Immature natural killer cell (primary cell): ENCODE results near the gene DLGAP3. TPM values are rescaled to one million over a fixed set of nuclear protein-coding genes. Genes with fewer than 3 reads are reported as not detected.
A peak's percentile ranks its signal among the peaks of the same experiment; 100 is the strongest.
"Not testable (repeated sequence)": the region's sequence is repeated elsewhere in the genome, so short reads cannot be mapped to it uniquely, and the experiment has no call there.

Source experiments
- DNase-seq, 3 donors: peaks; one replicate each; pipeline ENCODE4 v3.0.0; 2022; ENCODE audit warnings: mixed read lengths in 1 of 3
- H3K27ac Mint-ChIP-seq, 6 donors: one replicate each; pipeline ENCODE4 v1.8.0; 2020; ENCODE audit warnings: mixed read lengths in 6 of 6, mild to moderate bottlenecking in 5 of 6, inconsistent platforms in 4 of 6, moderate library complexity in 3 of 6
- H3K27me3 Mint-ChIP-seq, 3 donors: one replicate each; pipeline ENCODE4 v1.8.0; 2020 to 2021; ENCODE audit warnings: low read depth in 3 of 3, mild to moderate bottlenecking in 3 of 3, mixed read lengths in 3 of 3, moderate library complexity in 3 of 3, inconsistent platforms in 1 of 3
- H3K36me3 Mint-ChIP-seq, 3 donors: one replicate each; pipeline ENCODE4 v1.8.0; 2020; ENCODE audit warnings: mixed read lengths in 3 of 3, inconsistent platforms in 2 of 3, mild to moderate bottlenecking in 2 of 3
- H3K4me1 Mint-ChIP-seq, 2 donors: one replicate each; pipeline ENCODE4 v1.8.0; 2020; ENCODE audit warnings: inconsistent platforms in 2 of 2, mild to moderate bottlenecking in 2 of 2, mixed read lengths in 2 of 2, moderate library complexity in 1 of 2
- H3K4me3 Mint-ChIP-seq, 5 donors: one replicate each; pipeline ENCODE4 v1.8.0; 2020; ENCODE audit warnings: mild to moderate bottlenecking in 5 of 5, mixed read lengths in 5 of 5, inconsistent platforms in 3 of 5, moderate library complexity in 3 of 5
- H3K9me3 Mint-ChIP-seq, 6 donors: one replicate each; pipeline ENCODE4 v1.8.0; 2020; ENCODE audit warnings: mild to moderate bottlenecking in 6 of 6, mixed read lengths in 6 of 6, inconsistent platforms in 4 of 6, moderate library complexity in 3 of 6
- polyA plus RNA-seq, 3 donors: library from polyadenylated mRNA; unstranded; fragments of 300-500 nt; fragmentation: Illumina TruSeq; gene quantifications; one replicate each; pipeline ENCODE4 v1.2.3, GENCODE V29; 2021

The DLGAP3 gene
- polyA plus RNA-seq, 3 donors from 2014 or later: 0.10 TPM; not detected in 2

DNA sequence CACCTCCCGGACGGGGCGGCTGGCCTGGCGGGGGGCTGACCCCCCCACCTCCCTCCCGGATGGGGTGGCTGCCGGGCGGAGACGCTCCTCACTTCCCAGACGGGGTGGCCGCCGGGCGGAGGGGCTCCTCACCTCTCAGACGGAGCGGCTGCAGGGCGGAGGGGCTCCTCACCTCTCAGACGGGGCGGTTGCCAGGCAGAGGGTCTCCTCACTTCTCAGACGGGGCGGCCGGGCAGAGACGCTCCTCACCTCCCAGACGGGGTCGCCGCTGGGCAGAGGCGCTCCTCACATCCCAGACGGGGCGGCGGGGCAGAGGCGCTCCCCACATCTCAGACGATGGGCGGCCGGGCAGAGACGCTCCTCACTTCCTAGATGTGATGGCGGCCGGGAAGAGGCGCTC is 38.2 kb upstream of the DLGAP3 start:
- H3K27ac Mint-ChIP-seq, H3K27me3 Mint-ChIP-seq, H3K4me3 Mint-ChIP-seq, H3K36me3 Mint-ChIP-seq, H3K9me3 Mint-ChIP-seq, DNase-seq: not testable (repeated sequence)
- H3K4me1 Mint-ChIP-seq: peaks cover 21 to 26% of the 10 kb centered on the region in 2 donors

DNA sequence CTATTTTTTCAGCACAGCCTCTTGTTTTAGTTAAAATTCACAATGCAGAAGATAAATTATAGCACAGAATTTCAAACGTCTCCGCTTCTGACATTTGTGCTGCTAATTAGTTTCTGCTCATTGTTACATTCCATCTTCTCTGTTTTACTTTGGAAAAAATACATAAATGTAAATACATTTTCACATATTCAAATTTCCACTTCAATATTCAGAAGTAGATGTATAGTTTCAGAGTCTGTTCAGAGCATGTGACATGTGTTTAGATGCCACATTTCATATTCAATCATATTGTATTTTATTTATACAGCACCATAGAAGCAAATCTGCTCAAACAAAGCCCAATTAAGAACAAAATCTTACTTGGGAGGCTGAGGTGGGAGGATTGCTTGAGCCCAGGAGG is 36.1 kb upstream of the DLGAP3 start:
- H3K9me3 Mint-ChIP-seq: no peaks in the 10 kb centered on the region
- H3K36me3 Mint-ChIP-seq: no peaks in the 10 kb centered on the region
- no peak overlapping the region for H3K4me3 Mint-ChIP-seq
- no peak for DNase-seq
- H3K27ac Mint-ChIP-seq: no peak overlapping the region
- peaks cover 2 to 6% (median 4%) of the 10 kb centered on the region in 3 donors for H3K27me3 Mint-ChIP-seq
- peaks cover 21% of the 10 kb centered on the region in 2 donors for H3K4me1 Mint-ChIP-seq

DNA sequence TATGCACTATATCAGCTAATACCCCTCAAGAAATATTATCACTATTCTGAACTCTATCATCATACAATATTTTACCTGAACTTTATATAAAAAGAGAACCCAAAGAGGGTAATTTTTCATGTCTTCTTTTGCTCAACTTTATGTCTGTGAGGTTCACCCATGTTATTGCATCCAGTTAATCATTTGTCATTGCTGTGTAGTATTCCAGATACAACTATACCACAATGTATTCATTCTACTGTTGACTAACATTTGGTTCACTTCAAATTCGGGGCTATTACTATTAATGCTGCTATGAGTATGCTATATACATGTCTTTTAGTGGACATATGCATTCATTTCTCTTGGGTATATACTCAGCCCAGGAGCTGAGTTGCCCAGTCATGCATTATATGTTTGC is 21.0 kb upstream of the DLGAP3 start:
- no peaks in the 10 kb centered on the region for H3K4me1 Mint-ChIP-seq
- H3K36me3 Mint-ChIP-seq: peaks cover 0 to 9% (median 9%) of the 10 kb centered on the region in 3 donors
- peaks cover 0 to 3% (median 0%) of the 10 kb centered on the region in 6 donors for H3K9me3 Mint-ChIP-seq
- no peak overlapping the region for H3K27ac Mint-ChIP-seq
- H3K4me3 Mint-ChIP-seq: no peak overlapping the region
- DNase-seq: no peak
- peaks cover 4 to 8% (median 8%) of the 10 kb centered on the region in 3 donors for H3K27me3 Mint-ChIP-seq

DNA sequence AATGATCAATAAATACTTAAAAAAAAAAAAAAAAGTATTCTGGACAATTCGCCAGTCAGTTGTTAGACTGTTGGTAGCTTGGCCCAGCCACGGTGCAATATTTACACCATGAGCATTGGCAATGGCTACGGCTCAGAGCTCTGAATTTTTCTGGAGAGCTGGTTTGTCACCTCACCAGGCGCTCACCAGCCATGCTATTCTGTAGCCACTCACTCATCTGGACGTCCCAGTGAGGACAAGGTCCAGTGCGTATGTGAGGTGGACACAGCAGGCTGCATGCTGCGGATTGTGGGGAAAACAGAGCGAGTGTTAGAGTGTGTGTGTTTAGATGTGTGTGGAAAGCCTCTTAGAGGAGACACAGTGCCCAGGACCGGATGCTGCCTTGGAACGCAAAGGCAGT is 19.3 kb upstream of the DLGAP3 start:
- not testable (repeated sequence) for H3K36me3 Mint-ChIP-seq, H3K4me1 Mint-ChIP-seq, H3K27ac Mint-ChIP-seq, DNase-seq, H3K4me3 Mint-ChIP-seq, H3K9me3 Mint-ChIP-seq
- H3K27me3 Mint-ChIP-seq: peaks cover 4 to 11% (median 8%) of the 10 kb centered on the region in 3 donors

DNA sequence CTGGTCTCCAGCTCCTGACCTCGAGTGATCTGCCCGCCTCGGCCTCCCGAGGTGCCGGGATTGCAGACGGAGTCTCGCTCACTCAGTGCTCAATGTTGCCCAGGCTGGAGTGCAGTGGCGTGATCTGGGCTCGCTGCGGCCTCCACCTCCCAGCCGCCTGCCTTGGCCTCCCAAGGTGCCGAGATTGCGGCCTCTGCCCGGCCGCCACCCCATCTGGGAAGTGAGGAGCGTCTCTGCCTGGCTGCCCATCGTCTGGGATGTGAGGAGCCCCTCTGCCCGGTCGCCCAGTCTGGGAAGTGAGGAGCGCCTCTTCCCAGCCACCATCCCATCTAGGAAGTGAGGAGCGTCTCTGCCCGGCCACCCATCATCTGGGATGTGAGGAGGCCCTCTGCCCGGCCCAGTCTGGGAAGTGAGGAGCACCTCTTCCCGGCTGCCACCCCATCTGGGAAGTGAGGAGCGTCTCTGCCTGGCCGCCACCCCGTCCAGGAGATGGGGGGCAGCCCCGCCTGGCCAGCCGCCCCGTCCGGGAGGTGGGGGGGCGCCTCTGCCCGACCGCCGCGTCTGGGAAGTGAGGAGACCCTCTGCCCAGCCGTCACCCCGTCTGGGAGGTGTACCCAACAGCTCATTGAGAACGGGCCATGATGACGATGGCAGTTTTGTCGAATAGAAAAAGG is 18.3 kb upstream of the DLGAP3 start:
- DNase-seq, H3K36me3 Mint-ChIP-seq, H3K27ac Mint-ChIP-seq, H3K9me3 Mint-ChIP-seq, H3K4me3 Mint-ChIP-seq, H3K4me1 Mint-ChIP-seq: not testable (repeated sequence)
- peaks cover 2 to 10% (median 7%) of the 10 kb centered on the region in 3 donors for H3K27me3 Mint-ChIP-seq

DNA sequence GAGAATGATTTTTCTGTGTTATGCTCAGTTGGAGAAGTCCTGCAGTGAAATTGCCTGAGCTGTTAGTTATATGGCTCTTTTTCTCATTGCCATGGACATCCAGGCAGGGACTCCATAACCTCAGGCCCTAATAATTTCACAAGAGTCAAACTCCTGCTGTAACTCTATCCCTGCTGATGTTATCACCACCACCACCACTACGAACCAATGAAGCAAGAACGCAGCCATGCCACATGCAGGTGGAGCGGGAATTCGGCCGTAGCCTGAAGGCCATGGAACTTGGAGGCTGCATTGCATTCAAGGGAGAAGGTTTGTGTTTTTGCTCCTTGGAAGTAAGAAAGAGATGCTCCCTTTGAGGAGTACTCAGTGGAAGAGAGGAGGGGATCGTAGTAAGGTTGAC is 16.8 kb upstream of the DLGAP3 start:
- DNase-seq: no peak
- peaks cover 0 to 4% (median 4%) of the 10 kb centered on the region in 3 donors for H3K36me3 Mint-ChIP-seq
- no peak overlapping the region for H3K27ac Mint-ChIP-seq
- no peak overlapping the region for H3K4me3 Mint-ChIP-seq
- peaks cover 2 to 7% (median 4%) of the 10 kb centered on the region in 3 donors for H3K27me3 Mint-ChIP-seq
- H3K9me3 Mint-ChIP-seq: no peaks in the 10 kb centered on the region
- no peaks in the 10 kb centered on the region for H3K4me1 Mint-ChIP-seq

DNA sequence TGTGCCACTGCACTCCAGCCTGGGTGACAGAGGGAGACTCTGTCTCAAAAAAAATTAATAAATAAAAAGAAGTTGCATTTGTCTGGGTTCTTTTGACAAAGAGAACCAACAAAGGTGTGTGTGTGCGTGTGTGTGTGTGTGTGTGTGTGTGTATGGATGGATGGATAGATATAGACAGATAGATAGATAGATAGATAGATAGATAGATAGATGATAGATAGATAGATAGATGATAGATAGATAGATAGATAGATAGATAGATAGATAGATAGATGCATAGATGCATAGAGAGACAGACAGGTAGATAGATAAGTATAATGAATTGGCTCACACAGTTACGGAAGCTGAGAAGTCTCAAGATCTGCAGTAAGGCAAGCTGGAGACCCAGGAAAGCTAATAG is 12.3 kb upstream of the DLGAP3 start:
- H3K4me1 Mint-ChIP-seq, H3K4me3 Mint-ChIP-seq, H3K27ac Mint-ChIP-seq, H3K36me3 Mint-ChIP-seq, DNase-seq, H3K9me3 Mint-ChIP-seq: not testable (repeated sequence)
- H3K27me3 Mint-ChIP-seq: peaks cover 3 to 12% (median 8%) of the 10 kb centered on the region in 3 donors

DNA sequence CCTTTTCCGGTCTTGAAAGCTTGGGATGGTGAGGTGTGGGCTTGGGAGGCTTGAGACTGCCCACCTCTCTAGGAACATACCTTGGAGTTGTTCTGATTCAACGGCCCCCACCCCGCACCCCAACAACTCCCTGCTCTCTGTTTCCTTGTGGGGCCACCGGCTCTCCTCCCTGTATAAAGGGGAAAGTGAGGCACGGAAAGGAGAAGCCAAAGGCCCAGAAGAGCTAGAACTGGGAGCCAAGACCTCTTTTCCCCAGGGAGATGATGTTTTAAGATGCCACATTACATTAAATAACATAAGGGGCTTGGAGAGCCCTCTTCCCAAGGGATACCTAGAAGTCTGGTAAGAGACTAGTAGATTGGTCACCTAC is 1.2 kb upstream of the DLGAP3 start:
- H3K27me3 Mint-ChIP-seq: peaks cover 8 to 31% (median 15%) of the 10 kb centered on the region in 3 donors
- H3K4me1 Mint-ChIP-seq: peaks cover 13% of the 10 kb centered on the region in 2 donors
- DNase-seq: no peak
- no peak overlapping the region for H3K27ac Mint-ChIP-seq
- peak overlapping the region; percentile 38 to 70 (median 53) for H3K4me3 Mint-ChIP-seq
- H3K36me3 Mint-ChIP-seq: peaks cover 0 to 4% (median 3%) of the 10 kb centered on the region in 3 donors
- peaks cover 0 to 4% (median 0%) of the 10 kb centered on the region in 6 donors for H3K9me3 Mint-ChIP-seq

DNA sequence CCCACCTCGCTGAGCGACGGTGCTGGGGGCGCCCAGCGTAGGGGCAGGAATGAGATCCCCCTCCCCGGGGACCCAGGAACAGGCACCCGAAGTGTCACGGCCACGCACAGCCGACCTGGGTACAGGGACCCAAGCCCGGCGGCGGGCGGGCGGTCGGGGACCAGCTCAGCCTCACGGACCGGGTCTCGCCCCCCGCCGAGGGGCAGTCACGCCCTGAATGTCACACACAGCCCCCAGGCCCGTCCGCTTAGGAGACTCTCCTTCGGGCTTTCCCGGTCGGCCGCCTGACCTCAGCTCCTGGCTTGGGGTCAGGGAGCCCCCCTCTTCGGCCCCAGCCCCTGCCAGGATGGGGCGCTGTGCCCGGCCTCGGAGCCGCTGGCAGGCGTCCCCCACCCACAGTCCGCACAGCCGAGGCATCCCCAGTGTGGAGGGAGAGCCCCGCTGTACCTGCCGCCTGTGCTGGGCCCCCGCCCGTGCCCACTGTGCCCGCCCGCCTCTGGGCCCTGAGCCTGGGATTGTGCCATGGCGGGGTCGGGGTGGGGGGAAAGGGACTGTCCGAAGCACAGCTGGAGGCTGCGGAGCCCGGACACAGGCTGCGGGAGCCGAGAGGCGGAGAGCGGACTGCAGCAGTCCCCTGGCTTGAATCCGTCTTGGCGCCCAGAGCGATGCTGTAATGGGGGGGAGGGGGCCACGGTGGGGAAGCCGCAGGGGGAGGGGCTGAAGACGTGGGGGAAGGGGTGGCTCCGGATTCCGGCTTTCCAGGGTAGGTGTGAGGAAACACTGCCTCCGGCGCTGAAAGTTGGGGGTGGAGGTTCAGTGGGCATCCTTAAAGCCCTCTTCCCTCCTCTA is 627 bp upstream of the DLGAP3 start:
- DNase-seq: no peak
- Mint-ChIP-seq H3K27ac (no peak overlapping the region), H3K27me3 (peaks cover 11 to 32% (median 16%) of the 10 kb centered on the region in 3 donors), H3K9me3 (peaks cover 0 to 2% (median 0%) of the 10 kb centered on the region in 6 donors), H3K36me3 (peaks cover 0 to 4% (median 3%) of the 10 kb centered on the region in 3 donors), H3K4me1 (peaks cover 13% of the 10 kb centered on the region in 2 donors), H3K4me3 (peak overlapping the region; percentile 38 to 70 (median 53))

DNA sequence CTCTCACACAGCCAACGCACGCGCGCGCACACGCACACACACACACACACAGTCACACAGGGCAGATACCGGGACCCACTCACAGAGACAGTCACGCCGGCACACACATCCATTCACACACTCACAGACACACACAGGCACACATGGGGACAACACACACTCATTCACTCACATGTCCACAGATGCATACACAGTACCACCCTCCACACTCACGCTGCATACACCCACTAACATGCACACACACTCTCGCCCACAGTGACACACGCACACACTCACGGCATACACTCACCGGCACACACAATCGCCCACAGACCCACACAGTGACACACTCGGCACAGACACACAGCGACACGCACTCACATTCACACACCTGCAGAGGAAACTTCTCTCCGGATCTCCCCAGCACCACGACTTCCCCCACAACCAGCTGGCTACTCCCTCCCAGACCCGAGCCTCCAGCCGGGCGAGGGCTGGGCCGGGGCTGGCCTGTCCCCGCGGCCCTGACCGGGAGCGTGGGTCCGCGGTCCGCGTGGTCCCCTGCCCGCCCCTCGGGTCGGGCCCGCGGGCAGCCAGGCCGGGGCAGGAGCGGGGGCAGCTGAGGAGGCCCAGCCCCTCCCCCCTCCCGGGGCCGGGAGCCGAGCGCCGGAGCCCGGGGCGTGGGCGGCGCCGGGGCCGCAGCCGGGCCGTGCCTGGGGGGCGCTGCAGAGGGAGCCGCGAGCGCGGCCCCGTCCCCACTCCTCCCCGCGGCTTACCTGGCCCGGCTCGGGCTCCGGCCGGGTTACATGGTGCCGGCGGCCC is 552 bp downstream of the DLGAP3 start:
- no peak overlapping the region for H3K27ac Mint-ChIP-seq
- peak in 2 of 3 donors; percentile 5 to 10 for DNase-seq
- peaks cover 13% of the 10 kb centered on the region in 2 donors for H3K4me1 Mint-ChIP-seq
- H3K9me3 Mint-ChIP-seq: peaks cover 0 to 8% (median 0%) of the 10 kb centered on the region in 6 donors
- H3K27me3 Mint-ChIP-seq: peaks cover 12 to 37% (median 19%) of the 10 kb centered on the region in 3 donors
- H3K4me3 Mint-ChIP-seq: peak overlapping the region; percentile 83 to 89 (median 85)
- H3K36me3 Mint-ChIP-seq: peaks cover 0 to 4% (median 3%) of the 10 kb centered on the region in 3 donors

DNA sequence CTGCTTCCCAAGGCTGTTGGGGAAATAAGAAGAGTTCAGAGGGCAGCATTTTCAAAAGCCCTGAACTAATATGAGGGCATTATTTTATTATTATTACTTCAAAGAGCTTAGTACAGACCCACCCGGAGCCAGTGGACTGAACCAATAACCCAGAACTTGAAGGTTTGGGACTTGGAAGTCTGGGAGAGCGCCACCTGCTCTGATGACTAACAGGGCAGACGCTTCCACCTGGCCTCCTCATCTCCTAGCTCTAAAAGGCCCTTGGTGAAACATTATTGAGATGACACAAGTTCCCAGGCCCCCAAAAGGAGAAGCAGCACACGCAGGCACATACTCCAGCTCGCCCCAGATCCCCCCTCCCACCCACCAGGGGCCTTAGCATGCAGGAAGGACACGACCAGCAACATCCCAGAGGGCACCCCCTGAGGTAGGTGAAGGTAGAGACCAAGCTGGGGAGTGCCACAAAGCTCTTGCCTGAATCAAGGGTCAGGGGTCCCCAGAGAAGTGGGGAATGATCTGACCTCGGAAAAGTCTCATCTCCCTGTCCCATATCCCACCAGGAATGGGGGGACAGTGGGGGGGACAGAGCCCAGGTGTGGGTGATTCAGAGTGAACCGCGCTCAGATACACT is 1.3 kb downstream of the DLGAP3 start:
- Mint-ChIP-seq H3K4me3 (peak overlapping the region; percentile 83 to 89 (median 85)), H3K27ac (no peak overlapping the region), H3K9me3 (peaks cover 0 to 8% (median 0%) of the 10 kb centered on the region in 6 donors), H3K27me3 (peaks cover 13 to 39% (median 20%) of the 10 kb centered on the region in 3 donors), H3K4me1 (peaks cover 13% of the 10 kb centered on the region in 2 donors), H3K36me3 (peaks cover 0 to 4% (median 3%) of the 10 kb centered on the region in 3 donors)
- no peak for DNase-seq

DNA sequence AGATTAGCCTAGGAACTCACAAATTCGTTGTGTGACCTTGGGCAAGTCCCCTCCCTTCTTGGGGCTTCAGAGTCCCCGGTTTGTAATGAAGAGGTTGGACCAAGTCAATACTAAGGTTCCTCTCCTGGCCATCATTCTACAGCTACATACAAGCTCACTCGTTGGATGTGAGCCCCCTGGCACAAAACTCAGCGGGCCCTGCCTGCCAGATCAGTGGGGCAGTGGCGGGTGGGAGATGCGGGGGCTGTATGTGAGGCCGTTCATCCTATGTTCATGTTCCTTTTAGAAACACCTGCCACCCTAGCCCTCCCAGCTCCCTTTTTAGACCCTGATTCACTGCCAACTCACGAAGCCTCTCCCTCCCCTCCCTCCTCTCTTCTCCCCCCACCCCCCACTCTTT is 2.1 kb downstream of the DLGAP3 start:
- Mint-ChIP-seq H3K27ac (no peak overlapping the region), H3K4me1 (peaks cover 13% of the 10 kb centered on the region in 2 donors), H3K36me3 (peaks cover 0 to 4% (median 3%) of the 10 kb centered on the region in 3 donors), H3K4me3 (peak overlapping the region in 1 of 5 donors; percentile 13), H3K27me3 (peaks cover 15 to 47% (median 21%) of the 10 kb centered on the region in 3 donors), H3K9me3 (peaks cover 0 to 8% (median 0%) of the 10 kb centered on the region in 6 donors)
- DNase-seq: no peak

DNA sequence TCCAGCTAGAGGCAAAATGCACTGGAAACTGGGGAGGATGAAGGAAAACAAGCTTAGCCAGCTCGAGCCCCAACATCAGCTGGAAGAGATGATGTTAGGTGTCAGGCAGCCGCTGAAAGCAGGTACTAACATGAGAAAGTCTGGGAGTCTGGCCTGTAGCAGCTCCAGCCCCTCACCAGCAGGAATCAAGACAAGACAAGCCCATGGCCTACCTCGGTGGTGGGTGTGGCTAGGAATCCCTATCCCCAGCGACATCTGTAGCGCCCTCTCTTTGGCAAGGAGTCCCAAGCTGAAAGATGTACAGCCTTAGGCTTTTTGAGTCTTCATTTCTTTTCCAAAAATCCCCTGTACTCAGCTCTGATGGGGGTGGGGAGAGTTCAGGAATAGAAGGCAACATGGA is 2.6 kb downstream of the DLGAP3 start:
- H3K4me1 Mint-ChIP-seq: peaks cover 13% of the 10 kb centered on the region in 2 donors
- peaks cover 0 to 8% (median 0%) of the 10 kb centered on the region in 6 donors for H3K9me3 Mint-ChIP-seq
- peaks cover 14 to 51% (median 21%) of the 10 kb centered on the region in 3 donors for H3K27me3 Mint-ChIP-seq
- no peak overlapping the region for H3K27ac Mint-ChIP-seq
- peaks cover 0 to 4% (median 3%) of the 10 kb centered on the region in 3 donors for H3K36me3 Mint-ChIP-seq
- H3K4me3 Mint-ChIP-seq: peak overlapping the region in 1 of 5 donors; percentile 13
- DNase-seq: no peak
